ENCODE data around the gene VAPB. TPM values are rescaled to one million over a fixed set of nuclear protein-coding genes. Genes with fewer than 3 reads are reported as not detected.
"Not testable (repeated sequence)": the region's sequence is repeated elsewhere in the genome, so short reads cannot be mapped to it uniquely, and the experiment has no call there.

Gene VAPB
- total and polyA plus RNA-seq, 4 experiments from 2014 or later: 27.6 to 40.1 (median 33.0) TPM

DNA sequence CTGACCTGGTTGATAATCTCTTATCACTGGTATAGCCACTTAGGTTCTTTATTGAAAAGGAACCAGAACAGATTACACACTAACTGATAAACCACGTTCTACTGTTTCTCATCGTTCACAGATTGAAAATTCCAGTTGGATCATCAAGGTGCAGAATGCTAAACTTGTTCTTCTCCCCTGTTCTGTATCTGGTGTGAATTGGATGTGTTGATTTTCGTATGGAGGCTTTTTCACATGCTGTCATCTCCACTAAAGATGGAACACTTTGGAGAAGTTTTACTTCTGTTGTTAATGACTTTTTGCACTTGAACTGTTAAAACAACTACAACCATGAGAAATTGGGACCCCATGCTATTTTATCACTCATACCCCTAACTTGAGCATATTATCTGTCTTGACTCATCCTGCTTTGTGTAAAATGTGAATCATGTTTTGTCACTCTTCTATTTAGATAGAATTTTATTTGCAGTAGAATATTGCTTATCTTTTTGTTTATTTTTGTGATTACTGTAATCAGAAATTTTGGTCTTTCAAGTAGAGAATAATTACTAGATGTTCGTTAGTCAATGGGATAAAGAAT lies 17.5 kb downstream of the VAPB start:
- Histone ChIP-seq H3K27me3 (ENCODE audit: insufficient read depth, low read length) (no peaks in the 10 kb centered on the region), H3K9me3 (ENCODE audit: control insufficient read depth in 1 of 2, low read length in 2 of 2) (no peaks in the 10 kb centered on the region), H3K4me3 (ENCODE audit: low read length in 2 of 2) (no peak overlapping the region), H3K4me1 (ENCODE audit: insufficient read depth, low read length) (peaks cover 87% of the 10 kb centered on the region), H3K27ac (ENCODE audit: low read depth, low read length) (no peak overlapping the region), H3K36me3 (ENCODE audit: insufficient read depth, low read length) (no peaks in the 10 kb centered on the region)
- H3K27me3 Mint-ChIP-seq: no peaks in the 10 kb centered on the region
- peak overlapping the region in 1 of 8 donors; percentile 14 for H3K4me3 Mint-ChIP-seq
- no peaks in the 10 kb centered on the region for H3K9me3 Mint-ChIP-seq
- POLR2A ChIA-PET (ENCODE audit: partially characterized antibody): interaction anchor here (1.4 to 2.3 kb wide), 3 partner anchors 10 to 96 kb away, joined by 3 to 20 read pairs (median 7); partner anchors contain the start of genes RAB22A and VAPB
- H3K4me1 Mint-ChIP-seq: peaks cover 0 to 36% (median 33%) of the 10 kb centered on the region in 4 donors
- no peaks in the 10 kb centered on the region for H3K36me3 Mint-ChIP-seq
- intact Hi-C loops (cut with micrococcal nuclease): no loop called here
- DNase-seq: no peak
- CTCF ChIA-PET (ENCODE audit: partially characterized antibody): interaction anchor here (0.6 to 2.0 kb wide), 3 partner anchors 18 to 23 kb away, joined by 3 to 5 read pairs (median 4); partner anchors contain the start of gene VAPB
- H3K27ac Mint-ChIP-seq: peak overlapping the region in 4 of 7 donors; percentile 54 to 88 (median 68)

DNA sequence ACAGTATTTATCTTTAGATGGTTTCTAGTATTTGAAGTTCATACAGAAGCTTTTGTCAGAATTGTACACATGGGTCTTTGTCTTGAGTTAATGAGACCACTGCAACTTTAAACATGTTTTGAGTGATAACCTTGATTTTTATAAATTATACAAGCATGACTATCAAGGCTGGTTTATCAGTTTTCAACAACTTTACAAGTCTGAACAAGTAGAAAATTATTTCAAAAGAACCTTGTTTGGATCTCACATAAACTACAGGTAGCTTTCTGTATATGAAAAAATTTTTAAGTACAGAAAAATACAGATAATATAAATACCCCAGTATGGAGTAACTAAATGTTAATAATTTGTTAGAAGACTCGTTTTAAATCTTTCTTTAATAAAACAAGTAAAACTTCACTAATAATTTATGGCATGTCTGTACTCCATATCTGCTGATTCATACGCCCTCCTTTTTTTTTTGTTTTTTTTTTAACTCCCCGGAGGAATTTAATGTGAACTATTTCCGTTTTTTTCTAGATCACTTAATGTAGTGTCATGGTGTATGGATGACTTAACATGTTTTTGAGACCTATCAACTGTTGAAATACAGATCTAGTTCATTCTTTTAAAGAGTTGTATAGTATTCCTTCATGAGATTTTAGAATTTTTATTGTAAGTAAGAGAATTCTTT lies 18.3 kb downstream of the VAPB start:
- Mint-ChIP-seq H3K36me3 (no peaks in the 10 kb centered on the region), H3K4me1 (peaks cover 4 to 41% (median 33%) of the 10 kb centered on the region in 4 donors), H3K27me3 (no peaks in the 10 kb centered on the region), H3K27ac (peak overlapping the region; percentile 75 to 95 (median 89)), H3K9me3 (no peaks in the 10 kb centered on the region), H3K4me3 (peak overlapping the region in 3 of 8 donors; percentile 2 to 79 (median 68))
- Histone ChIP-seq H3K27me3 (ENCODE audit: insufficient read depth, low read length) (no peaks in the 10 kb centered on the region), H3K36me3 (ENCODE audit: insufficient read depth, low read length) (no peaks in the 10 kb centered on the region), H3K9me3 (ENCODE audit: control insufficient read depth in 1 of 2, low read length in 2 of 2) (no peaks in the 10 kb centered on the region), H3K4me3 (ENCODE audit: low read length in 2 of 2) (no peak overlapping the region), H3K27ac (ENCODE audit: low read depth, low read length) (peak overlapping the region; percentile 40), H3K4me1 (ENCODE audit: insufficient read depth, low read length) (peaks cover 79% of the 10 kb centered on the region)
- ChIA-PET POLR2A (ENCODE audit: partially characterized antibody) (interaction anchor here (1.0 to 2.3 kb wide), 5 partner anchors 9 to 243 kb away, joined by 3 to 20 read pairs (median 3); partner anchors contain the start of genes RAB22A and VAPB), CTCF (ENCODE audit: partially characterized antibody) (interaction anchor here (0.6 to 2.0 kb wide), 2 partner anchors 19 to 24 kb away, joined by 3 to 4 read pairs; partner anchors contain the start of gene VAPB)
- no peak for DNase-seq
- intact Hi-C loops (cut with micrococcal nuclease): no loop called here

DNA sequence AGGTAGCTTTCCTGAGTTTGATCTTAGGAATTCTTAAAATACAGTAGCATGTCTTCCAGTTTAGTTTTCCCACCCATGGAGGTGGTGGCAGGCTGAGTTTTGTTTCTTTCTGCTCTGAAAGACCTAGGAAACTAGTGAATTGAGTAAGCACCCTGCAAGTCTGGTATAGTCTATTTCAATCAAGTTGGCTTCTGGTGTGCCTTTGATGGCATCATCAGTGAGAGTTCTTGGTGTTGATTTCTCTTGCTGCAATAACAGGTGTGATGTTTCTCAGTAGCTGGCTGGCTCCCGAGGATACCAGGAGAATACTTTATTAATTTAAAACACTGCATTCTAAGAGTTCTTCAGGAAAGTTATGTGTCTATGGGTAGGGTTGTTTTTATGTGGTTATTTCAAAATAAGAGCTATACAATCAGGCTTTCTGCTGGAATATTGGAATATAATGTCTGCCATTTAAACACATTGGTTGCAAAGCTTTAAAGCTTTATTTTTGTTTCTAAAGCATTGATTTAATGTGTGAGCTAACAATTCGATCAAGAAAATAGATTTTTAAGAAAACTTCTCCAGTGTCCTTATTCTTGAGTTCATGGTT lies 19.0 kb downstream of the VAPB start:
- peak in 4 of 5 donors; percentile 22 to 44 (median 28) for DNase-seq
- H3K9me3 Mint-ChIP-seq: no peaks in the 10 kb centered on the region
- Histone ChIP-seq H3K27me3 (ENCODE audit: insufficient read depth, low read length) (no peaks in the 10 kb centered on the region), H3K36me3 (ENCODE audit: insufficient read depth, low read length) (no peaks in the 10 kb centered on the region), H3K4me3 (ENCODE audit: low read length in 2 of 2) (no peak overlapping the region), H3K4me1 (ENCODE audit: insufficient read depth, low read length) (peaks cover 72% of the 10 kb centered on the region), H3K27ac (ENCODE audit: low read depth, low read length) (peak overlapping the region; percentile 40), H3K9me3 (ENCODE audit: control insufficient read depth in 1 of 2, low read length in 2 of 2) (no peaks in the 10 kb centered on the region)
- peaks cover 8 to 41% (median 33%) of the 10 kb centered on the region in 4 donors for H3K4me1 Mint-ChIP-seq
- H3K36me3 Mint-ChIP-seq: no peaks in the 10 kb centered on the region
- H3K4me3 Mint-ChIP-seq: peak overlapping the region; percentile 54 to 89 (median 72)
- intact Hi-C loops (cut with micrococcal nuclease): no loop called here
- H3K27ac Mint-ChIP-seq: peak overlapping the region; percentile 75 to 95 (median 89)
- ChIA-PET CTCF (ENCODE audit: partially characterized antibody) (interaction anchor here (0.7 to 2.0 kb wide), 6 partner anchors 8 to 247 kb away, joined by 3 to 5 read pairs (median 4); partner anchors contain the start of genes STX16 and VAPB), POLR2A (ENCODE audit: partially characterized antibody) (interaction anchor here (1.0 to 2.3 kb wide), 6 partner anchors 9 to 482 kb away, joined by 3 to 20 read pairs (median 3); partner anchors contain the start of genes RAB22A and VAPB)
- no peaks in the 10 kb centered on the region for H3K27me3 Mint-ChIP-seq

DNA sequence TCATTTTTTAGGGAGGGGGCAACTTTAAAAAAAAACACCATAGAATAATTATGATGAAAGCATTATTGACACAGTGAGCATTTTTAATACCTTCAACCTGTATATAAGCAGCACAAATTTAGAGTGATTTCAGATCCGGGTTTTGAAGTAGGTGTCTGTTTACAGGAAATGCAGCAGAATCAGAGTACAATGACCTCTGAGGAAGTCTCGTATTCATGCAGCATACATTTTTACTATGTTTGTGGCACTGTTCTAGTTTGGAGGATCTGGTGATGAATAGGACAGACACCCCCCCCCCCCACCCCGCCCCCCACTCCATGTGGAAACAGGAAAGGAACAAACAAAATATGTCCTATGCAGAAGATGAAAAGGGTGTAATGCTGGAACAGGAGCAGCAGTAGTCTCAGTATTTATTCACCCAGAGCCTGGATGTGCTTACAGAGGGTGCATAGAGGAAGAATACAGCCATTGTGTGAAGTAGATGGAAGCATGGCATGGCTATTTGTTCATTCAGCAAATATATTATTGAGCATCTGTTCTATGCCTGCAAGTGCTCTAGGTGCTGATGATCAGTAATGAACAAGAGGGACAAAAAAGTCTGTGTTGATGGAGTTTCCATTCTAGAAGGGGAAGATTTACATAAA lies 19.7 kb downstream of the VAPB start:
- Histone ChIP-seq H3K27ac (ENCODE audit: low read depth, low read length) (peak overlapping the region; percentile 40), H3K9me3 (ENCODE audit: control insufficient read depth in 1 of 2, low read length in 2 of 2) (no peaks in the 10 kb centered on the region), H3K4me3 (ENCODE audit: low read length in 2 of 2) (no peak overlapping the region), H3K36me3 (ENCODE audit: insufficient read depth, low read length) (no peaks in the 10 kb centered on the region), H3K4me1 (ENCODE audit: insufficient read depth, low read length) (peaks cover 66% of the 10 kb centered on the region), H3K27me3 (ENCODE audit: insufficient read depth, low read length) (no peaks in the 10 kb centered on the region)
- ChIA-PET CTCF (ENCODE audit: partially characterized antibody) (interaction anchor here (0.7 to 2.0 kb wide), 7 partner anchors 9 to 247 kb away, joined by 3 to 5 read pairs (median 4); partner anchors contain the start of genes STX16 and VAPB), POLR2A (ENCODE audit: partially characterized antibody) (interaction anchor here (1.0 to 2.3 kb wide), 5 partner anchors 19 to 481 kb away, joined by 3 to 20 read pairs (median 3); partner anchors contain the start of genes RAB22A and VAPB)
- H3K27me3 Mint-ChIP-seq: no peaks in the 10 kb centered on the region
- peak overlapping the region; percentile 54 to 89 (median 72) for H3K4me3 Mint-ChIP-seq
- peaks cover 8 to 41% (median 33%) of the 10 kb centered on the region in 4 donors for H3K4me1 Mint-ChIP-seq
- no peaks in the 10 kb centered on the region for H3K36me3 Mint-ChIP-seq
- peak in 4 of 5 donors; percentile 17 to 32 (median 22) for DNase-seq
- no peaks in the 10 kb centered on the region for H3K9me3 Mint-ChIP-seq
- intact Hi-C loops (cut with micrococcal nuclease): no loop called here
- peak overlapping the region; percentile 75 to 95 (median 89) for H3K27ac Mint-ChIP-seq

DNA sequence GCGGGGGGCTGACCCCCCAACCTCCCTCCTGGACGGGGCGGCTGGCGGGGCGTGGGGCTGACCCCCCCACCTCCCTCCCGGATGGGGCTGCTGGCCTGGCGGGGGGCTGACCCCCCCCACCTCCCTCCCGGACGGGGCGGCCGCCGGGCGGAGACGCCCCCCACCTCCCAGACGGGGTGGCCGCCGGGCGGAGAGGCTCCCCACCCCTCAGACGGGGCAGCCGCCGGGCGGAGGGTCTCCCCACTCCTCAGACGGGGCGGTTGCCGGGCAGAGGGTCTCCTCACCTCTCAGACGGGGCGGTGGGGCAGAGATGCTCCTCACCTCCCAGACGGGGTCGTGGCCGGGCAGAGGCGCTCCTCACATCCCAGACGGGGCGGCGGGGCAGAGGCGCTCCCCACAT lies 25.2 kb downstream of the VAPB start:
- intact Hi-C loops (cut with micrococcal nuclease); H3K9me3 ChIP-seq (ENCODE audit: control insufficient read depth in 1 of 2, low read length in 2 of 2): not testable (repeated sequence)
- peaks cover 30 to 64% (median 44%) of the 10 kb centered on the region in 4 donors for H3K4me1 Mint-ChIP-seq

DNA sequence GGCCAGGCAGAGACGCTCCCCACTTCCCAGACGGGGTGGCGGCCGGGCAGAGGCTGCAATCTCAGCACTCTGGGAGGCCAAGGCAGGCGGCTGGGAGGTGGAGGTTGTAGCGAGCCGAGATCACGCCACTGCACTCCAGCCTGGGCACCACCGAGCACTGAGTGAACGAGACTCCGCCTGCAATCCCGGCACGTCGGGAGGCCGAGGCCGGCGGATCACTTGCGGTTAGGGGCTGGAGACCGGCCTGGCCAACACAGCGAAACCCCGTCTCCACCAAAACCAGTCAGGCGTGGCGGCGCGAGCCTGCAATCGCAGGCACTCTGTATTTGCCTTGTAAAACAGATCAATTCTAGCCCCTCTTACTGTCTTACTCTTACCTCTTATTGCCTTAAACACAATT lies 25.8 kb downstream of the VAPB start:
- CTCF ChIA-PET (ENCODE audit: partially characterized antibody); H3K36me3 ChIP-seq (ENCODE audit: insufficient read depth, low read length); POLR2A ChIA-PET (ENCODE audit: partially characterized antibody); intact Hi-C loops (cut with micrococcal nuclease); DNase-seq; H3K9me3 ChIP-seq (ENCODE audit: control insufficient read depth in 1 of 2, low read length in 2 of 2); H3K9me3 Mint-ChIP-seq; H3K27me3 ChIP-seq (ENCODE audit: insufficient read depth, low read length); H3K4me3 ChIP-seq (ENCODE audit: low read length in 2 of 2); H3K27ac ChIP-seq (ENCODE audit: low read depth, low read length); H3K27me3 Mint-ChIP-seq: not testable (repeated sequence)
- Mint-ChIP-seq H3K27ac (peak overlapping the region in 5 of 7 donors; percentile 49 to 78 (median 52)), H3K4me1 (peaks cover 25 to 63% (median 47%) of the 10 kb centered on the region in 4 donors), H3K36me3 (peaks cover 21 to 32% of the 10 kb centered on the region in 2 donors), H3K4me3 (peak overlapping the region in 1 of 8 donors; percentile 65)
- H3K4me1 ChIP-seq (ENCODE audit: insufficient read depth, low read length): peaks cover 37% of the 10 kb centered on the region

More for the DNA sequence above, 25.2 kb downstream of the VAPB start:
- peaks cover 15 to 26% of the 10 kb centered on the region in 2 donors for H3K36me3 Mint-ChIP-seq
- H3K27ac ChIP-seq (ENCODE audit: low read depth, low read length); H3K27me3 ChIP-seq (ENCODE audit: insufficient read depth, low read length); H3K36me3 ChIP-seq (ENCODE audit: insufficient read depth, low read length); H3K27me3 Mint-ChIP-seq; CTCF ChIA-PET (ENCODE audit: partially characterized antibody); H3K9me3 Mint-ChIP-seq; H3K27ac Mint-ChIP-seq; POLR2A ChIA-PET (ENCODE audit: partially characterized antibody); H3K4me3 Mint-ChIP-seq; DNase-seq; H3K4me3 ChIP-seq (ENCODE audit: low read length in 2 of 2): not testable (repeated sequence)
- H3K4me1 ChIP-seq (ENCODE audit: insufficient read depth, low read length): peaks cover 43% of the 10 kb centered on the region

All from CD4-positive, alpha-beta memory T cell (primary cell).